OCI-LY1 (cell line): ENCODE results near the gene HFM1.

Experiments
- H2AFZ ChIP-seq: fragments of 200-600 bp; sonication (generic), shearing (Covaris generic); 2 replicates; pipeline ENCODE4 v1.6.0; 2014; ENCODE audit warnings: antibody characterized with exemption, mild to moderate bottlenecking, low read length
- H3F3A ChIP-seq: fragments of 200-600 bp; sonication (generic), shearing (Covaris generic); 2 replicates; pipeline ENCODE4 v1.6.0; 2014; ENCODE audit warnings: mild to moderate bottlenecking, antibody characterized with exemption, low read length, moderate library complexity; ENCODE audit not compliant: insufficient read depth
- H3K27ac ChIP-seq: fragments of 200-600 bp; sonication (generic); 2 replicates; pipeline ENCODE4 v1.5.1; 2014; ENCODE audit warnings: low read length, mixed run types, mild to moderate bottlenecking, low read depth; ENCODE audit not compliant: poor library complexity, severe bottlenecking
- H3K27me3 ChIP-seq: fragments of 200-600 bp; sonication (generic); 2 replicates; pipeline ENCODE4 v1.6.0; 2014; ENCODE audit warnings: antibody characterized with exemption, mild to moderate bottlenecking, low read length, moderate library complexity; ENCODE audit not compliant: insufficient read depth
- H3K36me3 ChIP-seq: fragments of 200-600 bp; sonication (generic); 2 replicates; pipeline ENCODE4 v1.6.1; 2014; ENCODE audit warnings: mild to moderate bottlenecking, antibody characterized with exemption, low read length, moderate library complexity, mixed read lengths; ENCODE audit not compliant: insufficient read depth
- H3K4me1 ChIP-seq: fragments of 200-600 bp; sonication (generic); 2 replicates; pipeline ENCODE4 v1.5.1; 2014; ENCODE audit warnings: mild to moderate bottlenecking, low read length, moderate library complexity; ENCODE audit not compliant: insufficient read depth, severe bottlenecking
- H3K4me2 ChIP-seq: fragments of 200-600 bp; sonication (generic), shearing (Covaris generic); 2 replicates; pipeline ENCODE4 v1.6.1; 2014; ENCODE audit warnings: low read length
- H3K4me3 ChIP-seq: fragments of 200-600 bp; sonication (generic); 2 replicates; pipeline ENCODE4 v1.5.1; 2014; ENCODE audit warnings: low read length, low read depth, mild to moderate bottlenecking, mixed read lengths; ENCODE audit not compliant: poor library complexity, severe bottlenecking
- H3K79me2 ChIP-seq: fragments of 200-600 bp; shearing (Covaris generic); 2 replicates; pipeline ENCODE4 v1.6.1; 2016; ENCODE audit warnings: mixed run types, low read length, mixed read lengths; ENCODE audit not compliant: insufficient read depth
- H3K9ac ChIP-seq: fragments of 200-600 bp; sonication (generic), shearing (Covaris generic); 2 replicates; pipeline ENCODE4 v1.6.1; 2014; ENCODE audit warnings: mild to moderate bottlenecking, low read length, mixed read lengths
- H3K9me2 ChIP-seq: fragments of 200-600 bp; sonication (generic), shearing (Covaris generic); 2 replicates; pipeline ENCODE4 v1.6.1; 2014; ENCODE audit warnings: low read depth, mild to moderate bottlenecking, low read length, mixed read lengths
- H3K9me3 ChIP-seq: fragments of 200-600 bp; shearing (Covaris generic); 2 replicates; pipeline ENCODE4 v1.6.1; 2014; ENCODE audit warnings: low read length, mixed read lengths
- H4K20me1 ChIP-seq: fragments of 200-600 bp; sonication (generic), shearing (Covaris generic); 2 replicates; pipeline ENCODE4 v1.6.0; 2016; ENCODE audit warnings: mild to moderate bottlenecking, low read length; ENCODE audit not compliant: insufficient read depth
- CTCF ChIP-seq: fragments of 200-600 bp; sonication (generic), shearing (Covaris generic); IDR thresholded peaks from 2 replicates; pipeline ENCODE4 v1.5.1; 2017; ENCODE audit warnings: mild to moderate bottlenecking, antibody characterized with exemption, low read length, moderate library complexity, mixed read lengths
- EZH2 ChIP-seq: fragments of 200-600 bp; sonication (generic), shearing (Covaris generic); IDR thresholded peaks from 2 replicates; pipeline ENCODE4 v1.8.0; 2017; ENCODE audit warnings: borderline replicate concordance, mixed run types, mild to moderate bottlenecking, antibody characterized with exemption, low read length, moderate library complexity, mixed read lengths

HFM1 gene

GRCh38 chr1:91245435-91245834, 159.2 kb downstream of the HFM1 start:
- H4K20me1 ChIP-seq, result no peaks in the 10 kb centered on the region
- H3K4me1 ChIP-seq, result no peaks in the 10 kb centered on the region

GRCh38 chr1:91244737-91245136, 159.9 kb downstream of the HFM1 start:
- no peaks in the 10 kb centered on the region for H3K36me3 ChIP-seq
- H2AFZ ChIP-seq, result no peak overlapping the region
- H3K27me3 ChIP-seq, result no peaks in the 10 kb centered on the region
- H3K4me3 ChIP-seq, result no peak overlapping the region
- no peaks in the 10 kb centered on the region for H3K4me1 ChIP-seq
- H3K9me2 ChIP-seq, result no peaks in the 10 kb centered on the region
- H3K9me3 ChIP-seq, result no peaks in the 10 kb centered on the region
- no peak overlapping the region for H3K4me2 ChIP-seq
- TF ChIP-seq CTCF (no peak), EZH2 (no peak)
- no peaks in the 10 kb centered on the region for H3K79me2 ChIP-seq
- no peak overlapping the region for H3K27ac ChIP-seq
- no peaks in the 10 kb centered on the region for H3F3A ChIP-seq
- H3K9ac ChIP-seq, result no peak overlapping the region
- H4K20me1 ChIP-seq, result no peaks in the 10 kb centered on the region

More at GRCh38 chr1:91245435-91245834, 159.2 kb downstream of the HFM1 start:
- no peaks in the 10 kb centered on the region for H3K27me3 ChIP-seq
- no peak overlapping the region for H3K4me3 ChIP-seq
- TF ChIP-seq CTCF (no peak), EZH2 (no peak)
- no peaks in the 10 kb centered on the region for H3F3A ChIP-seq
- no peaks in the 10 kb centered on the region for H3K9me3 ChIP-seq
- H3K36me3 ChIP-seq, result no peaks in the 10 kb centered on the region
- no peak overlapping the region for H3K9ac ChIP-seq
- no peak overlapping the region for H2AFZ ChIP-seq
- H3K4me2 ChIP-seq, result no peak overlapping the region
- H3K79me2 ChIP-seq, result no peaks in the 10 kb centered on the region
- no peak overlapping the region for H3K27ac ChIP-seq
- no peaks in the 10 kb centered on the region for H3K9me2 ChIP-seq

- Histone ChIP-seq H3K9ac (no peak overlapping the region), H3K4me1 (no peaks in the 10 kb centered on the region), H3K79me2 (no peaks in the 10 kb centered on the region), H3K36me3 (no peaks in the 10 kb centered on the region), H3K27me3 (no peaks in the 10 kb centered on the region), H3K9me3 (no peaks in the 10 kb centered on the region), H2AFZ (no peak overlapping the region), H3K4me2 (no peak overlapping the region), H3F3A (no peaks in the 10 kb centered on the region), H3K4me3 (no peak overlapping the region), H4K20me1 (no peaks in the 10 kb centered on the region), H3K9me2 (no peaks in the 10 kb centered on the region), H3K27ac (no peak overlapping the region)
- no peak for TF ChIP-seq EZH2
- TF ChIP-seq CTCF, result no peak
Measured at GRCh38 chr1:91243171-91243570, 161.5 kb downstream of the HFM1 start.
